NCI-H82 (cell line): ENCODE results near the gene TAF11L14.
"Not testable (repeated sequence)": the region's sequence is repeated elsewhere in the genome, so short reads cannot be mapped to it uniquely, and the experiment has no call there.

Source experiments
- DNase-seq: peaks from one replicate; lab custom pipeline; 2025; lab: John Stamatoyannopoulos, UW

The TAF11L14 gene

DNA sequence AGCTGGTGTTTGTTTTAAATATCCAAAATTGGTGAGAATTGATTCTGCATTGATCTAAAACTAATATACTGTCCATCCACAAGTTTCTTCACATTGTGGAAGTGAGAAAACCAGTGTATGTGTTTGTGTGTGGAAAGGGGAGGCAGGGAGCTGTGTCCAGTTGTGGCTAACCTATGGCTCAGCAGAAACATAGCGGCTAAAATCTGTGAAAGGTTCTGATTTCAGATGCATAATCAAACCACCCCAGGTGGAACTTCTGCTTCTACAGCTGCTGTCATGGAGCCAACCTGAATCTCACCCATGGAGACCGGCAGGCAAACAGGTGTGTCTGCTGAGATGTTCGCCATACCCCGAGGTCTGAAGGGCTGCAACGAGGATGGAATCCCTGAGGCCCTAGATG lies at the start of gene TAF11L14:
TAF11L14 (plus strand) TSS at position 301 of the 400 bp plus-strand sequence.
- DNase-seq, result no peak

DNA sequence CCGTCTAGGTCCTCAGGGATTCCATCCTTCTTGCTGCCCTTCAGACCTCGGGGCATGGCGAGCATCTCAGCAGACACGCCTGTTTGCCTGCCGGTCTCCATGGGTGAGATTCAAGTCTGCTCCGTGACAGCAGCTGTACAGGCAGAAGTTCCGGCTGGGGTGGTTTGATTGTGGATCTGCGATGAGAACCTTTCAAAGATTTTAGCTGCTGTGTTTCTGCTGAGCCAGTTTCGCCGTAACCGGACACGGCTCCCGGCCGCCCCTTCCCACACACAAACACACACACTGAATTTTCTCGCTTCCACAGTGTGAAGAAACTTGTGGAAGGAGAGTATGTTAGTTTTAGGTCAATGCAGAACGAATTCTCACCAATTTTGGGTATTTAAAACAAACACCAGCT lies 48.6 kb upstream of the TAF11L14 start, which contains the start of gene TAF11L7:
TAF11L7 (minus strand) TSS at position 101 of the 400 bp plus-strand sequence.
- not testable (repeated sequence) for DNase-seq

DNA sequence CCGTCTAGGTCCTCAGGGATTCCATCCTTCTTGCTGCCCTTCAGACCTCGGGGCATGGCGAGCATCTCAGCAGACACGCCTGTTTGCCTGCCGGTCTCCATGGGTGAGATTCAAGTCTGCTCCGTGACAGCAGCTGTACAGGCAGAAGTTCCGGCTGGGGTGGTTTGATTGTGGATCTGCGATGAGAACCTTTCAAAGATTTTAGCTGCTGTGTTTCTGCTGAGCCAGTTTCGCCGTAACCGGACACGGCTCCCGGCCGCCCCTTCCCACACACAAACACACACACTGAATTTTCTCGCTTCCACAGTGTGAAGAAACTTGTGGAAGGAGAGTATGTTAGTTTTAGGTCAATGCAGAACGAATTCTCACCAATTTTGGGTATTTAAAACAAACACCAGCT lies 43.4 kb upstream of the TAF11L14 start, which contains the start of gene TAF11L8:
TAF11L8 (minus strand) TSS at position 101 of the 400 bp plus-strand sequence.
- not testable (repeated sequence) for DNase-seq

DNA sequence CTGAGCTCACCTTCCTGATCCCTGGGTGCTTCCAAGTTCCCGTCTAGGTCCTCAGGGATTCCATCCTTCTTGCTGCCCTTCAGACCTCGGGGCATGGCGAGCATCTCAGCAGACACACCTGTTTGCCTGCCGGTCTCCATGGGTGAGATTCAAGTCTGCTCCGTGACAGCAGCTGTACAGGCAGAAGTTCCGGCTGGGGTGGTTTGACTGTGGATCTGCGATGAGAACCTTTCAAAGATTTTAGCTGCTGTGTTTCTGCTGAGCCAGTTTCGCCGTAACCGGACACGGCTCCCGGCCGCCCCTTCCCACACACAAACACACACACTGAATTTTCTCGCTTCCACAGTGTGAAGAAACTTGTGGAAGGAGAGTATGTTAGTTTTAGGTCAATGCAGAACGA lies 40.0 kb upstream of the TAF11L14 start, which contains the start of gene TAF11L9:
TAF11L9 (minus strand) TSS at position 140 of the 400 bp plus-strand sequence.
- DNase-seq, result not testable (repeated sequence)

DNA sequence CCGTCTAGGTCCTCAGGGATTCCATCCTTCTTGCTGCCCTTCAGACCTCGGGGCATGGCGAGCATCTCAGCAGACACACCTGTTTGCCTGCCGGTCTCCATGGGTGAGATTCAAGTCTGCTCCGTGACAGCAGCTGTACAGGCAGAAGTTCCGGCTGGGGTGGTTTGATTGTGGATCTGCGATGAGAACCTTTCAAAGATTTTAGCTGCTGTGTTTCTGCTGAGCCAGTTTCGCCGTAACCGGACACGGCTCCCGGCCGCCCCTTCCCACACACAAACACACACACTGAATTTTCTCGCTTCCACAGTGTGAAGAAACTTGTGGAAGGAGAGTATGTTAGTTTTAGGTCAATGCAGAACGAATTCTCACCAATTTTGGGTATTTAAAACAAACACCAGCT lies 36.5 kb upstream of the TAF11L14 start, which contains the start of gene TAF11L10:
TAF11L10 (minus strand) TSS at position 101 of the 400 bp plus-strand sequence.
- DNase-seq, result not testable (repeated sequence)

DNA sequence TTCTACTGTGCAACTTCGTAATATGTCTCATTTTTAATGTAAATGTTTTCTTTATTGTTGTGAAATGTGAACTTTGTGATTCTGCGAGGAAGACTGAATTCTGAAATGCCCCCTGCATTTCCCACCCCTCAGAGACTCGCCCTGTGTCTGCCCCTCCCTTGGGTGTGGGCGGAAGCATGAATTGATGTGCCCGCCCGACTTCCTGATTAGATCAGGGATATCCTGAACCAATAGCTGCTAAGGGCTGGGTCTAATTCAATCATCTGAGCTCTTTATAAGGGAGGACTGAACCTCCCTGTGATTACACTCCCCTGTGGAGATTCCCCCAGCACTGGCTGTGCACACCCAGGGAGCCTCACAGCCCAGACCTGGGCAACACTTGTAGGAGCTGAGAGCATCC lies 30.4 kb upstream of the TAF11L14 start, which contains the start of gene TAF11L11:
TAF11L11 (plus strand) TSS at position 304 of the 400 bp plus-strand sequence.
- DNase-seq, result peak; percentile 0

DNA sequence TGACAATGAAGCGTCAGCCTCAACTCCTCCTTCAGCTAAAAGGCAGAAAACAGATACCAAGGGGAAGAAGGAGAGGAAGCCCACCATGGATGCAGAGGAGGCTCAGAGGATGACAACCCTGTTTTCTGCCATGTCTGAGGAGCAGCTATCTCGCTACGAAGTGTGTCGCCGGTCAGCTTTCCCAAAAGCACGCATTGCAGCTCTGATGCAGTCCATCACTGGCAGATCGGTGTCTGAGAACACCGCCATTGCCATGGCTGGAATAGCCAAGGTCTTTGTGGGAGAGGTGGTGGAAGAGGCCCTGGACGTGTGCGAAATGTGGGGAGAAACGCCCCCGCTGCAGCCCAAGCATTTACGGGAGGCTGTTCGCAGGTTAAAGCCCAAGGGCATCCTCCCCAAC lies 29.3 kb upstream of the TAF11L14 start:
- no peak for DNase-seq

DNA sequence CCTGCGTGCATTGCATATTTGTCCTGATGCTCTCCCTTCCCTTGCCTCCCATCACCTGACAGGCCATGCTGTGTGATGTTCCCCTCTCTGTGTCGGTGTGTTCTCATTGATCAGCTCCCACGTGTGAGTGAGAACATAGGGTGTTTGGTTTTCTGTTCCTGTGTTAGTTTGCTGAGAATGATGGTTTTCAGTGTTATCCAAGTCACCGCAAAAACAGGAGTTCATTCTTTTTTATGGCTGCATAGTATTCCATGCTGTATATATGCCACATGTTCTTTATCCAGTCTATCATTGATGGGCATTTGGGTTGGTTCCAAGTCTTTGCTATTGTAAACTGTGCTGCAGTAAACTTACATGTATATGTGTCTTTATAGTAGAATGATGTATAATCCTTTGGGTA lies 26.8 kb upstream of the TAF11L14 start:
- not testable (repeated sequence) for DNase-seq

DNA sequence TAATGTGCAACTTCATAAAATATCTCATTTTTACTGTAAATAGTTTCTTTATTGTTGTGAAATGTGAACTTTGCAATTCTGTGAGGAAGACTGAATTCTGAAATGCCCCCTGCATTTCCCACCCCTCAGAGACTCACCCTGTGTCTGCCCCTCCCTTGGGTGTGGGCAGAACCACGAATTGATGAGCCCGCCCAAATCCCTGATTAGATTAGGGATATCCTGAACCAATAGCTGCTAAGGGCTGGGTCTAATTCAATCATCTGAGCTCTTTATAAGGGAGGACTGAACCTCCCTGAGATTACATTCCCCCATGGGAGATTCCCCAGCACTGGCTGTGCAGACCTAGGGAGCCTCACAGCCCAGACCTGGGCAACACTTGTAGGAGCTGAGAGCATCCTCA lies 24.2 kb upstream of the TAF11L14 start, which contains the start of gene TAF11L12:
TAF11L12 (plus strand) TSS at position 301 of the 400 bp plus-strand sequence.
- peak; percentile 27 for DNase-seq

DNA sequence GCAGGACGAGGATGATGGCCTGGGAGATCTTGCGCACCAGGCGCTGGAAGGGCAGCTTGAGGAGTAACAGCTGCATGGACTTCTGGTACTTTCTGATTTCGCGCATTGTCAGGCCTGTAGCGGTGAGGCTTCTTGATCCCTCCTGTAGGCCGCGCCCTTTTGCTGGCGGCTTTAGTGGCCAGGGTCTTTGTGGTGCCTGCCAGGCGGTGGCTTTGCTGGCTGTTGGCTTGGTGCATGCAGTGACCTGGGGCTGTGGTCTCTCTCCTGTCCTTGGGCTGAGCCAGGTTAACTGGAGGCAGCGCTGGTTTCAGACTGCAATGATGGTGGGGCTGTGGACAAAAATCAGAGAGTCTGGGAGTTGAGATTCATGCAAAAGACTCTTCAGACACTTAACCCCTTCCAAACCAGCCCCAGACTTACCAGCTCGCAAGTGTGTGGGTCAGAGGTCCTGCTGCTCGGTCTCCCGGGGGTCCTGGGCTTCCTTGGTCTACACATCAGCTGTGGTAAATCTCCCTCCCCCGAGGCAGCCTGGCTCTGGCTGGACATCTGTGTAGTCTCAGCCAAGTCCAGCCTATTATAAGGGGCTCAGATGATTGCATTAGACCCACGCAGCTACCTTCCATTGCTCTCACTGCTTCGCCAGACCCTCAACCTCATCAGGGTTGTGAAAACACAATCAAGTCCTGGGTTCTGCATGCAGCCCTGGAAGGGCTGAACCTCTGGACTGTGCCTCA lies 19.2 kb upstream of the TAF11L14 start:
- DNase-seq, result no peak

DNA sequence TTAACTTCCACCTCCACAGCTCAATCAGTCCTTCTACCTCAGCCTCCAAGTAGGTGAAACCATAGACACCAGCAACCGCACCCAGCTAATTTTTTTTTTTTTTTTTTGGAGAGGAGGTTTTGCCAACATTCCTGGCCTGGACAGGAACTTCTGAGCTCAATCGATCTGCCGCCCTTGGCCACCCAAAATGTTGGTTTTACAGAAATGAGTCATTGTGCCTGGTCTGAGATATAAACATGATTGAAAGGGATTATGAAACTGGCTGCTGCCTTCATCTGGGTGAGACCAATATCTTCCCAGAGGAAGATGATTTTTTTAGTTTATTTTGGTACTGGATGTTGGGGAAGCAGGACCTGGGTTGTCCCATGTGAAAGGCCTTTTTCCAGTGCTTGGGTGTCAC lies 14.9 kb upstream of the TAF11L14 start:
- DNase-seq, result no peak

DNA sequence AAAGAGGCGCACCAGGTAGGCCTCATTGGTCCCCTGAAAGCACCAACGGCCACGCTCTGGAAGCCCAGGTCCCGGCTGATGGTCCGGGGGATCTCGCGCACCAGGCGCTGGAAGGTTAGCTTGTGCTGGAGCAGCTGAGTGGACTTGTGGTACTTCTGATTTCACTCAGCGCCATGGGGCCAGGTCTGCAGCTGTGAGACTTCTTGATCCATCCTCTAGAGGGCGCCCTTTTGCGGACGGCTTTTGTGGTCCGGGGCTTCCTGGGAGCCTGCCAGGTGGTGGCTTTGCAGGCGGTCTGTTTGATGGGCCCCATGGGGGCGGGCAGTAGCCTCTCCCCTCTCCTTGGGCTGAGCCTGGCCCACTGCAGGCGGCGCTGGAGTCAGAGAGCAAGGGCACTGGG lies 13.6 kb upstream of the TAF11L14 start:
- peak; percentile 1 for DNase-seq

DNA sequence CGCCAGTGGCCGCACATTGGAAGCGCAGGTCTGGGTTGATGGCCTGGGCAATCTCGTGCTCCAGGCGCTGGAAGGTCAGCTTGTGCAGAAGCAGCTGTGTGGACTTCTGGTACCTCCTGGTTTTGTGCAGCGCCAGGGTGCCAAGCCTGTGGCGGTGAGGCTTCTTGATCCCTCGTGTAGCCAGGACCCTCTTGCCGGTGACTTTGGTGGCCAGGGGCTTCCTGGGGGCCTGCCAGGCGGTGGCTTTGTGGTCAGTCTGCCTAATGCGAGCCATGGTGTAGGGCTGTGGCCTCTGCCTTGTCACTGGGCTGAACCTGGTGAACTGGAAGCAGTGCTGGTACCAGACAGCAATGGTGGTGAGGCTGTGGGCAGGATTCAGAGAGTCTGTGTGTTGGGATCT lies 8.6 kb upstream of the TAF11L14 start:
- DNase-seq, result no peak

DNA sequence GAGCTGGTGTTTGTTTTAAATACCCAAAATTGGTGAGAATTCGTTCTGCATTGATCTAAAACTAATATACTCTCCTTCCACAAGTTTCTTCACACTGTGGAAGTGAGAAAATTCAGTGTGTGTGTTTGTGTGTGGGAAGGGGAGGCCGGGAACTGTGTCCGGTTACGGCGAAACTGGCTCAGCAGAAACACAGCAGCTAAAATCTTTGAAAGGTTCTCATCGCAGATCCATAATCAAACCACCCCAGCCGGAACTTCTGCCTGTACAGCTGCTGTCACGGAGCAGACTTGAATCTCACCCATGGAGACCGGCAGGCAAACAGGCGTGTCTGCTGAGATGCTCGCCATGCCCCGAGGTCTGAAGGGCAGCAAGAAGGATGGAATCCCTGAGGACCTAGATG lies 2.5 kb upstream of the TAF11L14 start, which contains the start of gene TAF11L13:
TAF11L13 (plus strand) TSS at position 301 of the 400 bp plus-strand sequence.
- not testable (repeated sequence) for DNase-seq

DNA sequence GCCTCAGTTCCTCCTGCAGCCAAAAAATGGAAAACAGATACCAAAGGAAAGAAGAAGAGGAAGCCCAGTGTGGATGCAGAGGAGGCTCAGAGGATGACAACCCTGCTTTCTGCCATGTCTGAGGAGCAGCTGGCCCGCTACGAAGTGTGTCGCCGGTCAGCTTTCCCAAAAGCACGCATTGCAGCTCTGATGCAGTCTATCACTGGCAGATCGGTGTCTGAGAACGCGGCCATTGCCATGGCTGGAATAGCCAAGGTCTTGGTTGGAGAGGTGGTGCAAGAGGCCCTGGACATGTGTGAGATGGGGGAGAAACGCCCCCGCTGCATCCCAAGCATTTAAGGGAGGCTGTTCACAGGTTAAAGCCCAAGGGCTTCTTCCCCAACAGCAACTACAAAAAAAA lies 15.0 kb downstream of the TAF11L14 start:
- not testable (repeated sequence) for DNase-seq

DNA sequence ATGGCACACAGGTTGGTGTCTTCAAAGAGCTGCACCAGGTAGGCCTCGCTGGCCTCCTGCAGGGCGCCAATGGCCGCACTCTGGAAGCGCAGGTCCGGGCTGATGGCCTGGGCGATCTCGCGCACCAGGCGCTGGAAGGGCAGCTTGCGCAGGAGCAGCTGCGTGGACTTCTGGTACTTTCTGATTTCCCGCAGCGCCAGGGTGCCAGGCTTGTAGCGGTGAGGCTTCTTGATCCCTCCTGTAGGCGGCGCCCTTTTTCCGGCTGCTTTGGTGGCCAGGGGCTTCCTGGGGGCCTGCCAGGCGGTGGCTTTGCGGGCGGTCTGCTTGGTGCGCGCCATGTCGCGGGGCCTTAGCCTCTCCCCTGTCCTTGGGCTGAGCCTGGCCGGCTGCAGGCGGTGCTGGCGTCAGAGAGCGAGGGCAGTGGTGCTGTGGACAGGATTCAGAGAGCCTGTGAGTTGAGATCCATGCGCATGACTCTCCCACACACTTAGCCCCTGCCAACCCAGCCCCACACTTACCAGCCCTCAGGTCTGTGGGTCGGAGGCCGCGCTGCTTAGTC lies 21.0 kb downstream of the TAF11L14 start:
- not testable (repeated sequence) for DNase-seq

DNA sequence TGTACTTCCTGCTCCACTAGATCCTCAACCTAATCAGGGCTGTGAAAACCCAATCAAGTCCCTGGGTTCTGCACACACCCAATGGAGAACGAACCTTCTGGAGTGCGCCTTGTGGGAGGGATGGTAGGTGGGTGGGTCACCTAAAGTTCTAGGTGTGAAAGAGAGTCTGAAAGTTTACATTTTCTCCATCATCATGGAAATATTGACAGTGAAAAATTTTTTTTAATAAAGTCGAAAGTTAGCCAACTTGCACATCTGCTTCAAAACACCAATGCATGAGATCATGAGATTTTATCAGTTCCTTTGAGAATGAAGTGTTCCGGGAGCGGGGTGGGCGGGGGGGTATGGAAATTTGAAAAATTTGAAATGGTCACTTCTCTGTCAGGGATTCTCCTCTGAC lies 21.7 kb downstream of the TAF11L14 start:
- DNase-seq, result no peak

DNA sequence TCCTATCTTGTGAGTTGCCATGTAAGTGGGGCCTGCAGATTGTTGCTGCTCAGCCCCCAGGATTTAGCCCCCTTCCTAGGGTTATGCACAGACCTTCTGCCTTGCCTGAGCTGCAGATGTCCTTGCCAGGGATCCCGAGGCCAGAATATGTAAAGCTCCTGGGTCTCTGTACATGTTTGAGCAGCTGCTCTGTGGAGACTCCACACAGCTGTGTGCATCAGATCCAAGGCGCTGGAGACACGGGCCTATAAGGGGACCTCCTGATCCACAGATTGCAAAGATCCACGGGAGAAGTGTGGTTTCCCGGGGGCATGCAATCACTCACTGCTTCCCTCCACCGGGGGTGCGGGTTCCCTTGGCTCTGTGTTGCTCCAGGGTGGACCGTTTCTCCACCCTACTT lies 28.9 kb downstream of the TAF11L14 start:
- peak; percentile 51 for DNase-seq

DNA sequence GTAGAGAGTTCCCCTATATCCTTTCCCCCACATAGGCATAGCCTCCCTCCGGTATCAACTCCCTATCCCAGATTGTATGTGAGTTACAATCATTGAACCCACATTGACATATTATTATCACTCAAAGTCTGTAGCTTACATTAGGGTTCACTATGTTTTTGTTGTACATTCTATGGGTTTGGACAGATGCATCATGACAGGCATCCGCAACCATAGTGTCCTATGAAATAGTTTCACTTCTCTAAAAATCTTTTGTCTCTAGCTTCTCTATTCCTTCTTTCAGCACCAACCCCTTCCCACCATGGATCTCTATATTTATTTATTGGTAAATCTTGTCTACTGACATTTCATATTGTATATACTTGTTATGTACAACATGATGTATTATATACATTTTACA lies 31.6 kb downstream of the TAF11L14 start:
- DNase-seq, result no peak

DNA sequence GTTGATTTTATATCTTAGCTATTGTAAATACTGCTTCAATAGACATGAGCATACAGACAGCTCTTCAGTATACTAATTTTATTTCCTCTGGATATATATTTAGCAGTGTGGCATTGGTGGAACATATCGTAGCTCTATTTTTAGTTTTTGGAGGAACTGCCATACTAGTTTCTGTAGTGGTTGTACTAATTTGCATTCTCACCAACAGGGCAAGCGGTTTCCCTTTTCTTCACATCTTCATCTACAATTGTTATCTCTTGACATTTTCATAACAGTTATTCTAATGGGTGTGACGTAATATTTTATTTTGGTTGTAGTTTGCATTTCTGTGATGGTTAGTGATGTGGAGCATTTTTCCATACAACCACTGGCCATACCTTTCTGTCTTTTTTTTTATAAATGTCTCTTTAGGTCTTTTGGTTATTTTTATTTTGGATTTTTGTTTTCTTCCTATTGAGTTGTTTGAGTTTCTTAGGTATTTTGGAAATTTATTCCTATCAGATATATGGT lies 32.5 kb downstream of the TAF11L14 start:
- DNase-seq, result no peak

DNA sequence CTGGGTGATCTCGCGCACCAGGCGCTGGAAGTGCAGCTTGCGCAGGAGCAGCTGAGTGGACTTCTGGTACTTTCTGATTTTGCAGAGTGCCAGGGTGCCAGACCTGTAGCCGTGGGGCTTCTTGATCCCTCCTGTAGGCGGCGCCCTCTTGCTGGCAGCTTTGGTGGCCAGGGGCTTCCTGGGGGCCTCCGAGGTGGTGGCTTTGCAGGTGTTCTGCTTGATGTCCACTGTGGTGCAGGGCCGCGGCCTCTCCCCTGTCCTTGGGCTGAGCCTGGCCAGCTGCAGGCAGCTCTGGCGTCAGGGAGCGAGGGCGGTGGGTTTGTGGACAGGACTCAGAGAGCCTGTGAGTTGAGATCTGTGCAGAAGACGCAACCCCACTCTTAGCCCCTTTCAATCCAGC lies 36.1 kb downstream of the TAF11L14 start:
- DNase-seq, result no peak

DNA sequence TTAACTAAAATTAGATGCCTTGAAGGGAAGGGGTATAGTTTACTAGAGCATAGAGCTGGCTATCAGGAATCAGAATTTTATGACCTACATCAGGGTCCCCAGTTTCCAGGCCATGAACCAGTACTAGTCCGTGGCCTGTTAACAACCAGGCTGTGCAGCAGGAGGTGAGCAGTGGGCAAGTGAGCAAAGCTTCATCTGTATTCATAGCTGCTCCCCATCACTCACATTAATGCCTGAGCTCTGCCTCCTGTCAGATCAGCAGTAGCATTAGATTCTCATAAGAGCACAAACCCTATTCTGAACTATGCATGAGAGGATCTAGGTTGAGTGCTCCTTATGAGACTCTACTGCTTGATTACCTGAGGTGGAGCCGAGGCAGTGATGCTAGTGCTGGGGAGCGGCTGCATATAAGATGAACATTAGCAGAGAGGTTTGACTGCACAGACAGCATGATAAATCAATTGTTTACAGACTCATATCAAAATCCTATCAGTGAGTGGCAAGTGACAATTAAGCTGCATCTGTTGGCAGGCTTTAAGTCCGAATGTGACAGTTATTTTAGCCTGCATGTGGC lies 44.6 kb downstream of the TAF11L14 start:
- peak; percentile 63 for DNase-seq
